Right atrium auricular region (tissue), 2 donors: ENCODE data around the gene FGF12. TPM values are rescaled to one million over a fixed set of nuclear protein-coding genes. Genes with fewer than 3 reads are reported as not detected.
"Not testable (repeated sequence)": the region's sequence is repeated elsewhere in the genome, so short reads cannot be mapped to it uniquely, and the experiment has no call there.

Source experiments
- DNase-seq: peaks from one replicate; pipeline ENCODE4 v3.0.0-alpha.2; 2019; ENCODE audit warnings: low spot score
- H3K27ac ChIP-seq, 2 donors: fragments of 200-600 bp; sonication (generic); 1 replicate in 1 of 2; 2 replicates in 1 of 2; pipeline ENCODE4 v1.5.1; 2016 to 2019
- H3K27me3 ChIP-seq, 2 donors: fragments of 200-600 bp; sonication (generic); one replicate each; pipeline versions ENCODE4 v1.5.1 to v1.6.0; 2017 to 2019
- H3K36me3 ChIP-seq: fragments of 200-600 bp; sonication (generic); one replicate; pipeline ENCODE4 v1.5.1; 2016
- H3K4me1 ChIP-seq, 2 donors: fragments of 200-600 bp; sonication (generic); one replicate each; pipeline versions ENCODE4 v1.5.1 to v1.6.0; 2017 to 2019
- H3K4me3 ChIP-seq, 2 donors: fragments of 200-600 bp; sonication (generic); 1 replicate in 1 of 2; 2 replicates in 1 of 2; pipeline ENCODE4 v1.5.1; 2017 to 2019; ENCODE audit warnings: mild to moderate bottlenecking in 1 of 2, moderate library complexity in 1 of 2
- H3K9me3 ChIP-seq, 2 donors: fragments of 200-600 bp; sonication (generic); one replicate each; pipeline ENCODE4 v1.5.1; 2019
- CTCF ChIP-seq, 2 donors: fragments of 200-600 bp; sonication (generic); IDR thresholded peaks; one replicate each; pipeline ENCODE4 v1.5.1; 2019; ENCODE audit warnings: antibody characterized with exemption in 2 of 2
- total RNA-seq, 2 donors: library from RNA; depleted of rRNA; stranded (reverse); fragments of >200 nt; gene quantifications; one replicate each; pipeline ENCODE4 v1.1.0, GENCODE V29; 2016

Gene FGF12
- total RNA-seq, 2 donors from 2014 or later: 126 to 218 TPM

DNA sequence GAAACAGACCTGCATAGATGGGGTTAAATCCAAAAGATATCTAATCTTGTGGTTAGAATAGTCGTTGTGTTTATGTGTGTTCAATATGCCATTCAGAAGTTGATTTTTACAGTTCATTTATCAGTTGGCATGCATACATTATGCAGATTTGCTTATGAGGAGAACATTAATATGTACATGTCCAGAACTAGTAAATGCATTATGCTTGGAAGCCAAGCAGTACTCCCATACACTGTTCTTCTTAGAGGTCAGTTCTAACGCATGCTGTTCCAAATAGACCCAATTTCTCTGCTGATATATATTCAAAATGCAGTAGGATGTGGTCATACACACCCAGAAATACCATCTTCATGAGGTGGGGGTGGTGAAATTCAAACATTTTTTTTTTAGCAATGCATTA lies 956 bp downstream of the FGF12 start:
- peaks cover 0 to 13% of the 10 kb centered on the region in 2 donors for H3K4me1 ChIP-seq
- no peaks in the 10 kb centered on the region for H3K9me3 ChIP-seq
- peak overlapping the region; percentile 57 to 63 for H3K4me3 ChIP-seq

GRCh38 chr3:192719964-192720363 lies 7.4 kb downstream of the FGF12 start:
- DNase-seq: no peak
- H3K4me1 ChIP-seq: peaks cover 0 to 32% of the 10 kb centered on the region in 2 donors
- no peaks in the 10 kb centered on the region for H3K27me3 ChIP-seq
- no peak for TF ChIP-seq CTCF (IDR thresholded peaks at IDR 0.05)
- H3K4me3 ChIP-seq: no peak overlapping the region
- no peaks in the 10 kb centered on the region for H3K9me3 ChIP-seq
- H3K36me3 ChIP-seq: no peaks in the 10 kb centered on the region
- H3K27ac ChIP-seq: peak overlapping the region in 1 of 2 donors; percentile 57

More for the DNA sequence above, 956 bp downstream of the FGF12 start:
- H3K27ac ChIP-seq: peak overlapping the region; percentile 20 to 66
- no peaks in the 10 kb centered on the region for H3K36me3 ChIP-seq
- no peaks in the 10 kb centered on the region for H3K27me3 ChIP-seq
- DNase-seq: no peak
- no peak for TF ChIP-seq CTCF (IDR thresholded peaks at IDR 0.05)

GRCh38 chr3:192718156-192718555 lies 9.2 kb downstream of the FGF12 start:
- no peak for DNase-seq
- TF ChIP-seq CTCF (IDR thresholded peaks at IDR 0.05): no peak
- Histone ChIP-seq H3K4me3 (no peak overlapping the region), H3K27me3 (no peaks in the 10 kb centered on the region), H3K9me3 (no peaks in the 10 kb centered on the region), H3K36me3 (no peaks in the 10 kb centered on the region), H3K4me1 (peaks cover 0 to 32% of the 10 kb centered on the region in 2 donors), H3K27ac (peak overlapping the region in 1 of 2 donors; percentile 38)

DNA sequence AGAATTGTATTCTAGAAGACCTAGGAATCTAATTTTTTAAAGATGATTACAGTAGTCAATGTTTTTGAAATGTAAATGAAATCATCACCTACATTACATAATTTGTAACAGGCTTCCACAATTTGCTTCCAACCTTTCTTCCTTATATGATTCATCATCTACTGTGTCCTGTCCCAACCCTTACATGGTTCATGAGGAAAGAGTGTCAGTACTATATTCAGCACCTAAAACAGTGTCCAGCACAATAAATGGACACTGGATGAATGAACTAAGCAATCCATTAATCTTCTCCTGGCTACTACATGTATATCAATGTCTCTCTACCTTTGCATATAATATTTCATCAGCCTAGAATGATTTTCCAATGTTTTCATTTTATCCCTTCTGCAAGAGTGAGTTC lies 12.2 kb downstream of the FGF12 start:
- DNase-seq: no peak
- no peak for TF ChIP-seq CTCF (IDR thresholded peaks at IDR 0.05)
- Histone ChIP-seq H3K4me3 (no peak overlapping the region), H3K27me3 (no peaks in the 10 kb centered on the region), H3K4me1 (peaks cover 0 to 27% of the 10 kb centered on the region in 2 donors), H3K9me3 (no peaks in the 10 kb centered on the region), H3K36me3 (no peaks in the 10 kb centered on the region), H3K27ac (peak overlapping the region in 1 of 2 donors; percentile 62)

DNA sequence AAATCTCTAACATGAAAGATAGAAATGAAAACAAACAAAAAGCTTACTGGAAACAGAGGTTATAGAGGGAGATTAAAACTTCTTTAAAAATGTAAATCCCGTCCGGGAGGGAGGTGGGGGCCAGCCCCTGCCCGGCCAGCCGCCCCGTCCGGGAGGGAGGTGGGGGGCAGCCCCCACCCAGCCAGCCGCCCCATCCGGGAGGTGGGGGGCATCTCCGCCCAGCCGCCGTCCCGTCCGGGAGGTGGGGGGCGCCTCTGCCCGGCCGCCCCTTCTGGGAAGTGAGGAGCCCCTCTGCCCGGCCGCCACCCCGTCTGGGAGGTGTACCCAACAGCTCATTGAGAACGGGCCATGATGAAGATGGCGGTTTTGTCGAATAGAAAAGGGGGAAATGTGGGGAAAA lies 16.2 kb downstream of the FGF12 start:
- not testable (repeated sequence) for H3K9me3 ChIP-seq, DNase-seq, H3K27me3 ChIP-seq, H3K36me3 ChIP-seq, H3K4me3 ChIP-seq
- peak overlapping the region in 1 of 2 donors; percentile 56 for H3K27ac ChIP-seq
- peaks cover 0 to 18% of the 10 kb centered on the region in 2 donors for H3K4me1 ChIP-seq

GRCh38 chr3:192710366-192710765 lies 17.0 kb downstream of the FGF12 start:
- no peaks in the 10 kb centered on the region for H3K9me3 ChIP-seq
- no peak for TF ChIP-seq CTCF (IDR thresholded peaks at IDR 0.05)
- H3K27me3 ChIP-seq: no peaks in the 10 kb centered on the region
- no peak overlapping the region for H3K4me3 ChIP-seq
- no peak for DNase-seq
- peaks cover 0 to 10% of the 10 kb centered on the region in 2 donors for H3K4me1 ChIP-seq
- no peaks in the 10 kb centered on the region for H3K36me3 ChIP-seq
- H3K27ac ChIP-seq: peak overlapping the region in 1 of 2 donors; percentile 56
